HPDE6-E6E7 (cell line): ENCODE measurements around the gene PCDHB6.
"Not testable (repeated sequence)": the region's sequence is repeated elsewhere in the genome, so short reads cannot be mapped to it uniquely, and the experiment has no call there.

Source experiments
- DNase-seq: peaks from one replicate; pipeline ENCODE4 v3.0.0; 2011; ENCODE audit warnings: missing footprints; ENCODE audit errors: extremely low spot score

PCDHB6 gene

GRCh38 chr5:141149812-141150211 lies at the start of gene PCDHB6:
PCDHB6 (plus strand) TSS chr5:141150057; CDS start chr5:141150258, 201 bp downstream.
- no peak for DNase-seq

GRCh38 chr5:141100243-141100805 lies 49.5 kb upstream of the PCDHB6 start, which contains the start of gene PCDHB3:
PCDHB3 (plus strand) TSS chr5:141100473; CDS start chr5:141100650, 177 bp downstream.
- DNase-seq = no peak

- DNase-seq = no peak
These were observed 48.8 kb upstream of the PCDHB6 start for GRCh38 chr5:141101059-141101458.

GRCh38 chr5:141102070-141102469 lies 47.8 kb upstream of the PCDHB6 start:
- DNase-seq = not testable (repeated sequence)

- not testable (repeated sequence) for DNase-seq
These were observed 47.4 kb upstream of the PCDHB6 start for GRCh38 chr5:141102471-141102870.

GRCh38 chr5:141105350-141105749 lies 44.5 kb upstream of the PCDHB6 start:
- no peak for DNase-seq

- DNase-seq = no peak
These were observed 30.6 kb upstream of the PCDHB6 start for GRCh38 chr5:141119250-141119649.

GRCh38 chr5:141121563-141121962 lies 28.3 kb upstream of the PCDHB6 start, which contains the start of gene PCDHB4:
PCDHB4 (plus strand) TSS chr5:141121818; CDS start chr5:141121999, 181 bp downstream.
- no peak for DNase-seq

GRCh38 chr5:141121985-141122384 lies 27.9 kb upstream of the PCDHB6 start:
- no peak for DNase-seq

- DNase-seq = not testable (repeated sequence)
These were observed 26.3 kb upstream of the PCDHB6 start for GRCh38 chr5:141123396-141124135.

GRCh38 chr5:141127305-141127704 lies 22.6 kb upstream of the PCDHB6 start:
- no peak for DNase-seq

GRCh38 chr5:141135030-141135717 lies 14.7 kb upstream of the PCDHB6 start, which contains the start of gene PCDHB5:
PCDHB5 (plus strand) TSS chr5:141135206; CDS start chr5:141135435, 229 bp downstream.
- no peak for DNase-seq

- DNase-seq = no peak
These were observed 14.1 kb upstream of the PCDHB6 start for GRCh38 chr5:141135718-141136266.

GRCh38 chr5:141137346-141137745 lies 12.5 kb upstream of the PCDHB6 start:
- not testable (repeated sequence) for DNase-seq

- DNase-seq = no peak
These were observed 551 bp downstream of the PCDHB6 start for GRCh38 chr5:141150224-141150992.

- DNase-seq = no peak
These were observed 1.1 kb downstream of the PCDHB6 start for GRCh38 chr5:141150993-141151325.

- DNase-seq = not testable (repeated sequence)
These were observed 1.8 kb downstream of the PCDHB6 start for GRCh38 chr5:141151632-141152031.

GRCh38 chr5:141152096-141152495 lies 2.2 kb downstream of the PCDHB6 start:
- DNase-seq = not testable (repeated sequence)

GRCh38 chr5:141155540-141156374 lies 5.9 kb downstream of the PCDHB6 start:
- no peak for DNase-seq

GRCh38 chr5:141157356-141157755 lies 7.5 kb downstream of the PCDHB6 start:
- DNase-seq = not testable (repeated sequence)
